Posterior vena cava (tissue), 2 donors: ENCODE measurements around the gene RREB1. TPM values are rescaled to one million over a fixed set of nuclear protein-coding genes. Genes with fewer than 3 reads are reported as not detected.

Experiments
- DNase-seq: peaks from one replicate; pipeline ENCODE4 v3.0.0-alpha.2; 2020; ENCODE audit warnings: low spot score
- intact Hi-C, 2 donors: fragments of 100-400 bp; cut with DNase I; formaldehyde crosslinking; loops; one replicate each; pipeline versions ENCODE4 v1.14.1 to v1.14.2; 2022 to 2023
- total RNA-seq, 2 donors: library from RNA; stranded (reverse); fragmentation: NEBNext Ultra II Directional; extraction: Animal tissue kit (Norgen Biotek cat#: 25700); gene quantifications; one replicate each; pipeline ENCODE4 v1.2.1, GENCODE V29; 2021
- donor health status: DM: yes; HTN: yes; CAD: no.
- donor health status: DM: yes; HTN: yes; CAD: no.

RREB1 gene
- total RNA-seq, 2 donors from 2014 or later, result 28.8 to 31.8 TPM

GRCh38 chr6:7290079-7290478 lies 182.3 kb downstream of the RREB1 start:
- intact Hi-C loops, result no loop called here
- no peak for DNase-seq

GRCh38 chr6:7292596-7293255 lies 185.0 kb downstream of the RREB1 start:
- intact Hi-C loops, result no loop called here
- DNase-seq, result no peak

- DNase-seq, result no peak
- intact Hi-C loops, result no loop called here
These were observed 188.2 kb downstream of the RREB1 start for GRCh38 chr6:7295916-7296315.

- intact Hi-C loops, result no loop called here
- DNase-seq, result no peak
These were observed 188.8 kb downstream of the RREB1 start for GRCh38 chr6:7296602-7297001.

- no peak for DNase-seq
- intact Hi-C loops, result no loop called here
These were observed 190.4 kb downstream of the RREB1 start for GRCh38 chr6:7298113-7298512.

- DNase-seq, result no peak
- intact Hi-C loops, result loop anchor here in 1 of 2 donors (10.0 kb wide), 1 partner anchor 94 kb away; no protein-coding TSS in a partner anchor
These were observed 193.2 kb downstream of the RREB1 start for GRCh38 chr6:7300926-7301325.

Other genes with a start within 250 kb of the RREB1 start
- 100 to 1,000 TPM; 124 to 133 TPM for gene SSR1, start 205.2 kb downstream of the RREB1 start, total RNA-seq